ENCODE results near the gene TMEM200B. TPM values are rescaled to one million over a fixed set of nuclear protein-coding genes. Genes with fewer than 3 reads are reported as not detected.
"Not testable (repeated sequence)": the region's sequence is repeated elsewhere in the genome, so short reads cannot be mapped to it uniquely, and the experiment has no call there.

The TMEM200B gene
- total RNA-seq, 3 donors from 2014 or later = 0.90 to 33.9 (median 3.9) TPM

DNA sequence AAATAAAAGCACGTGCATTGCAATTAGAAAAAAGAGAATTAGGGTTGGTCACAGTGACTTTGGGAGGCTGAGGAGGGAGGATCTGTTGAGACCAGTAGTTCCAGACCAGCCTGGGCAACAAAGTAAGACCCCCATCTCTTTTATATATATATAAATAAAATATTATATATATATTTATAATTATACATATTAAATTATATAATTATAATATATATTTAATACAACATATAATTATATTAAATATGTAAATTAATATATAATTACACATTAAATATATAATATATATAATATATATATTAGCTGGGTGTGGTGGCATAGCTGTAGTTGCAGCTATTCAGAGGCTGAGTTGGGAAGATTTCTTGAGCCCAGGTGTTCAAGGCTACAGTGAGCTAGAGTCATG is 23.2 kb downstream of the TMEM200B start:
- Histone ChIP-seq H3K9me3 (no peaks in the 10 kb centered on the region), H3K4me1 (ENCODE audit: low read depth) (no peaks in the 10 kb centered on the region), H3K4me3 (no peak overlapping the region), H3K36me3 (ENCODE audit: low read depth) (no peaks in the 10 kb centered on the region)
- TF ChIP-seq, protein P1, sequence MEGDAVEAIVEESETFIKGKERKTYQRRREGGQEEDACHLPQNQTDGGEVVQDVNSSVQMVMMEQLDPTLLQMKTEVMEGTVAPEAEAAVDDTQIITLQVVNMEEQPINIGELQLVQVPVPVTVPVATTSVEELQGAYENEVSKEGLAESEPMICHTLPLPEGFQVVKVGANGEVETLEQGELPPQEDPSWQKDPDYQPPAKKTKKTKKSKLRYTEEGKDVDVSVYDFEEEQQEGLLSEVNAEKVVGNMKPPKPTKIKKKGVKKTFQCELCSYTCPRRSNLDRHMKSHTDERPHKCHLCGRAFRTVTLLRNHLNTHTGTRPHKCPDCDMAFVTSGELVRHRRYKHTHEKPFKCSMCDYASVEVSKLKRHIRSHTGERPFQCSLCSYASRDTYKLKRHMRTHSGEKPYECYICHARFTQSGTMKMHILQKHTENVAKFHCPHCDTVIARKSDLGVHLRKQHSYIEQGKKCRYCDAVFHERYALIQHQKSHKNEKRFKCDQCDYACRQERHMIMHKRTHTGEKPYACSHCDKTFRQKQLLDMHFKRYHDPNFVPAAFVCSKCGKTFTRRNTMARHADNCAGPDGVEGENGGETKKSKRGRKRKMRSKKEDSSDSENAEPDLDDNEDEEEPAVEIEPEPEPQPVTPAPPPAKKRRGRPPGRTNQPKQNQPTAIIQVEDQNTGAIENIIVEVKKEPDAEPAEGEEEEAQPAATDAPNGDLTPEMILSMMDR (IDR thresholded peaks at IDR 0.05) = no peak
- no peak for ATAC-seq
- intact Hi-C loops (cut with DNase I, micrococcal nuclease) = no loop called here
- no peak for DNase-seq

DNA sequence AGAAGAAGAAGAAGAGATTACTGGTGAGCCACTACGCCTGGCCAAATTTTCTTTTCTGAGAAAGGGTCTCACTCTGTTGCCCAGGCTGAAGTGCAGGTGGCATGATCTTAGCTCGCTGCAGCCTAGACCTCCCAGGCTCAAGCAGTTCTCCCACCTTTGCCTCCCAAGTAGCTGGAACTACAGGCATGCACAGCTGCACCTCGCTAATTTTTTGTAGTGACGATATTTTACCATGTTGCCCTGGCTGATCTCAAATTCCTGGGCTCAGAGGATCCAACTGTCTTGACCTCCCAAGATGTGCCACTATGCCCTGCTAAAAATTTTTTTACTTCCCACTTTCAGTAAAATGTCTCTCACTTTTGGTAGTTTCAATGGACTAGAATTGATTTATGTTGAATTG is 24.4 kb downstream of the TMEM200B start:
- no peak overlapping the region for H3K4me3 ChIP-seq
- no peaks in the 10 kb centered on the region for H3K36me3 ChIP-seq (ENCODE audit: low read depth)
- TF ChIP-seq, protein P1 (IDR thresholded peaks at IDR 0.05) = no peak
- DNase-seq = no peak
- intact Hi-C loops (cut with DNase I, micrococcal nuclease) = no loop called here
- no peaks in the 10 kb centered on the region for H3K4me1 ChIP-seq (ENCODE audit: low read depth)
- no peaks in the 10 kb centered on the region for H3K9me3 ChIP-seq
- ATAC-seq = no peak

DNA sequence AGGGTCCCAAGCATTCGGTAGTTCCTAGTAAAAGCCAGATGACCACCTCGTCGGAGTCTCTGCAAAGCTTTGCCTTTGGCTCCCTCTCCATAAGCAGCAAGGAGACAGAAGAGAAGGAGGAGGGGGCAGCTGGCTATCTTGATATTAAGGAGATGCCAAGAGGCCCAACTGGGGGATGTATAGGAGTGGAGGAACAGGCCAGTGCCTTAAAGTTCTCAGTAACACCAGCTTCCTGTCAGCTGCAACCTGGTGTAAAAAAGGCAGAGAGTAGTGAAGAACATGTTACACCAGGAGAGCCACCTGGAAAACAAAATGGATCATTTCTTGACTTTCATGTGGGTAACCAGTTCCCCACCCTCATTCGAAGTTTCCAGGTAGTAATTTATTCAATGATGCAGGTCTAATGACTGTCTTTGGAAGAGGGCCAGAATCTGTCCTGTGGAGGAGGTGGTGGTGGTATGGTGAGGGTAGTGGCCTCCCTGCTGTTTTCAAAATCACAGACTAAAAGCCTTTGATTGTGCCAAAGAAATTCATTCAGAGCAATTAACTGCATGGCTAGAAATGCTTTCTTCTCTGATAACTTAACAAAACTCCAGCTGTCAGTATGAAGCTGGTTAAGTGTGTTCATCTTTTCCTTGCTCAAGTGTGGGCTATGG is 27.3 kb downstream of the TMEM200B start:
- intact Hi-C loops (cut with DNase I, micrococcal nuclease) = no loop called here
- Histone ChIP-seq H3K4me3 (no peak overlapping the region), H3K9me3 (no peaks in the 10 kb centered on the region), H3K36me3 (ENCODE audit: low read depth) (no peaks in the 10 kb centered on the region), H3K4me1 (ENCODE audit: low read depth) (no peaks in the 10 kb centered on the region)
- no peak for DNase-seq
- TF ChIP-seq, protein P1 (IDR thresholded peaks at IDR 0.05) = no peak
- ATAC-seq = no peak

DNA sequence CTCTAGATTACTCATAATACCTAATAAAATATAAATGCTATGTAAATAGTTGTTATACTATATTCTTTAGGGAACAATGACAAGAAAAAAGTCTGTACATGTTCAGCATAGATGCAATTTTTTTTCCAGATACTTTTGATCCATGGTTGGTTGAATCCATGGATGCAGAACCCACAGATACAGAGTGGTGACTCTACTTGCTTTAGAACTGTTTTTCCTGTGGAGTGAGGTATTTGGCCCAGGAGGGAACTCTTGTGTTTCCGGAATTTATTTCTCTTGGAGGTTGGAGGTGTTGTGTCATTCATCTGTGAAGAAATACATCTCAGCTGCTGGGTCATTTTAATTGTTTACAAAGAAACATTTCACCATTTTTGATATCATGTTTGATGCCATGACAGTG is 28.7 kb downstream of the TMEM200B start:
- Histone ChIP-seq H3K4me3 (no peak overlapping the region), H3K4me1 (ENCODE audit: low read depth) (no peaks in the 10 kb centered on the region), H3K36me3 (ENCODE audit: low read depth) (no peaks in the 10 kb centered on the region), H3K9me3 (no peaks in the 10 kb centered on the region)
- TF ChIP-seq, protein P1 (IDR thresholded peaks at IDR 0.05) = no peak
- intact Hi-C loops (cut with DNase I, micrococcal nuclease) = no loop called here
- ATAC-seq = no peak
- no peak for DNase-seq

DNA sequence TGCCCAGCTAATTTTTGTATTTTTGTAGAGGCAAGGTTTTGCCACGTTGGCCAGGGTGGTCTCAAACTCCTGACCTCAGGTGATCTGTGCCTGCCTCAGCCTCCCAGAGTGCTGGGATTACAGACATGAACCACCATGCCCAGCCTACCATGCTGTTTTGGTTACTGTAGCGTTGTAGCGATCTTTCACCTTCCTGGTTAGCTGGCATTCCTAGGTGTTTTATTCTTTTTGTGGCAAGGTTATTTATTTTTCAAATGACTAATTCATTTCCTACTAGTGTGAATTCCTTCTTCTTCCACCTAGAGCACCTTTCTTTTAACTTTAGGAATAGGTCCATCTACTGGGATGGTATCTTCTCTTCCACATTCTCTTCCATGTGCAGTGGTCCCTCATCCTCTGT is 29.3 kb downstream of the TMEM200B start:
- ATAC-seq = no peak
- TF ChIP-seq, protein P1 (IDR thresholded peaks at IDR 0.05) = no peak
- Histone ChIP-seq H3K4me3 (no peak overlapping the region), H3K36me3 (ENCODE audit: low read depth) (no peaks in the 10 kb centered on the region), H3K9me3 (no peaks in the 10 kb centered on the region), H3K4me1 (ENCODE audit: low read depth) (no peaks in the 10 kb centered on the region)
- no peak for DNase-seq
- intact Hi-C loops (cut with DNase I, micrococcal nuclease) = no loop called here

DNA sequence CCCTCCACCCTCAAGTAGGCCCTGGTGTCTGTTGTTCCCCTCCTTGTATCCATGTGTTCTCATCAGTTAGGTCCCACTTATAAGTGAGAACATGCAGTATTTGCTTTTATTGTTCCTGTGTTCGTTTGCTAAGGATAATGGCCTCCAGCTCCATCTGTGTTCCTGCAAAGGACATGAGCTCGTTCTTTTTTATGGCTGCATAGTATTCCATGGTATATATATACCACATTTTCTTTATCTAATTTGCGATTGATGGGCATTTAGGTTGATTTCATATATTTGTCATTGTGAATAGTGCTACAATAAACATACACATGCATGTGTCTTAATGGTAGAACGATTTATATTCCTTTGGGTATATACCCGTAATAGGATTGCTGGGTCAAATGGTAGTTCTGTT is 31.0 kb downstream of the TMEM200B start:
- H3K36me3 ChIP-seq (ENCODE audit: low read depth); H3K4me3 ChIP-seq; DNase-seq; H3K4me1 ChIP-seq (ENCODE audit: low read depth); ATAC-seq; H3K9me3 ChIP-seq; intact Hi-C loops (cut with DNase I, micrococcal nuclease): not testable (repeated sequence)

Data from mucosa of descending colon (tissue), 3 donors.